SK-N-SH (cell line): Measurements from ENCODE around the gene SCAI. TPM values are rescaled to one million over a fixed set of nuclear protein-coding genes. Genes with fewer than 3 reads are reported as not detected.
"Not testable (repeated sequence)": the region's sequence is repeated elsewhere in the genome, so short reads cannot be mapped to it uniquely, and the experiment has no call there.

Experiments
- CTCF ChIA-PET: fragments of 300-600, 350-600 bp; formaldehyde crosslinking; extraction: SDS; loops from one replicate; lab custom pipeline; 2021; lab: Yijun Ruan, JAX
- POLR2A ChIA-PET: fragments of 350-600 bp; sonication (Branson Sonifier 250); formaldehyde crosslinking; extraction: SDS; loops from one replicate; lab custom pipeline; 2020; ENCODE audit warnings: antibody characterized with exemption, inconsistent platforms; lab: Yijun Ruan, JAX
- DNase-seq: peaks from one replicate; pipeline ENCODE4 v3.0.0; 2012
- H2AFZ ChIP-seq: fragments of 200-600 bp; sonication (generic); 2 replicates; pipeline ENCODE4 v1.8.1; 2016; ENCODE audit warnings: antibody characterized with exemption, mild to moderate bottlenecking, low read depth
- H3F3A ChIP-seq: fragments of 200-600 bp; sonication (generic); replicated peaks from 2 replicates; pipeline ENCODE3; 2016; ENCODE audit warnings: antibody characterized with exemption, mild to moderate bottlenecking; ENCODE audit not compliant: insufficient read depth
- H3K27ac ChIP-seq, 2 experiments: fragments of 200-500 bp in 1 of 2; fragments of 200-600 bp in 1 of 2; sonication (Bioruptor generic) in 1 of 2; sonication (generic), shearing (Covaris generic) in 1 of 2; 2 replicates each; pipeline versions ENCODE4 v1.5.1 to v1.6.1; 2014 to 2016; ENCODE audit warnings: low read depth in 2 of 2, inconsistent platforms in 1 of 2, low read length in 1 of 2, mild to moderate bottlenecking in 1 of 2, mixed read lengths in 1 of 2
- H3K27me3 ChIP-seq: fragments of 200-600 bp; sonication (generic), shearing (Covaris generic); 2 replicates; pipeline ENCODE4 v1.6.1; 2016; ENCODE audit warnings: mixed run types; ENCODE audit not compliant: insufficient read depth
- H3K36me3 ChIP-seq, 2 experiments: fragments of 200-500 bp in 1 of 2; fragments of 200-600 bp in 1 of 2; sonication (Bioruptor generic) in 1 of 2; sonication (generic) in 1 of 2; replicated peaks in 1 of 2; 2 replicates each; pipeline versions ENCODE3 to v1.5.1; 2014 to 2016; ENCODE audit warnings: low read length in 1 of 2, mild to moderate bottlenecking in 1 of 2; ENCODE audit not compliant: insufficient read depth in 2 of 2, control insufficient read depth in 1 of 2
- H3K4me1 ChIP-seq, 2 experiments: fragments of 200-500 bp in 1 of 2; fragments of 200-600 bp in 1 of 2; sonication (Bioruptor generic) in 1 of 2; sonication (generic), shearing (Covaris generic) in 1 of 2; 2 replicates each; pipeline versions ENCODE4 v1.5.1 to v1.6.1; 2014 to 2016; ENCODE audit warnings: low read depth in 1 of 2, low read length in 1 of 2, mixed run types in 1 of 2; ENCODE audit not compliant: insufficient read depth in 2 of 2, control insufficient read depth in 1 of 2
- H3K4me2 ChIP-seq: fragments of 200-600 bp; sonication (generic), shearing (Covaris generic); 2 replicates; pipeline ENCODE4 v1.6.1; 2017; ENCODE audit warnings: mixed run types
- H3K4me3 ChIP-seq, 2 experiments: fragments of 200-500 bp in 1 of 2; fragments of 200-600 bp in 1 of 2; sonication (Bioruptor generic) in 1 of 2; sonication (generic), shearing (Covaris generic) in 1 of 2; 2 replicates each; pipeline versions ENCODE4 v1.5.1 to v1.8.1; 2014 to 2016; ENCODE audit warnings: low read depth in 2 of 2, inconsistent platforms in 1 of 2, low read length in 1 of 2, mild to moderate bottlenecking in 1 of 2, mixed read lengths in 1 of 2, moderate library complexity in 1 of 2
- H3K79me2 ChIP-seq: fragments of 200-600 bp; sonication (generic); 2 replicates; pipeline ENCODE4 v1.8.1; 2017; ENCODE audit warnings: mild to moderate bottlenecking; ENCODE audit not compliant: insufficient read depth
- H3K9ac ChIP-seq: fragments of 200-600 bp; sonication (generic); 2 replicates; pipeline ENCODE4 v1.6.1; 2017; ENCODE audit warnings: mixed run types
- H3K9me2 ChIP-seq: fragments of 200-600 bp; sonication (generic); 2 replicates; pipeline ENCODE4 v1.6.1; 2017; ENCODE audit warnings: mixed run types
- H3K9me3 ChIP-seq: fragments of 200-600 bp; sonication (generic); 2 replicates; pipeline ENCODE4 v1.6.1; 2017; ENCODE audit warnings: mixed run types, mild to moderate bottlenecking, moderate library complexity
- H4K20me1 ChIP-seq: fragments of 200-600 bp; sonication (generic); 2 replicates; pipeline ENCODE4 v1.6.1; 2017; ENCODE audit warnings: mild to moderate bottlenecking, mixed run types; ENCODE audit not compliant: insufficient read depth
- CHD2 ChIP-seq: fragments of 150-350 bp; IDR thresholded peaks from 2 replicates; pipeline ENCODE4 v1.6.1; 2018; ENCODE audit warnings: low read length; ENCODE audit not compliant: partially characterized antibody
- CTCF ChIP-seq: fragments of 200-600 bp; sonication (generic); IDR thresholded peaks from 2 replicates; pipeline ENCODE4 v1.6.1; 2017; ENCODE audit warnings: antibody characterized with exemption, mild to moderate bottlenecking, moderate library complexity
- ELF1 ChIP-seq: IDR thresholded peaks from 2 replicates; pipeline ENCODE4 v1.4.0; 2012
- EZH2phosphoT487 ChIP-seq: fragments of 200-600 bp; sonication (generic); IDR thresholded peaks from 2 replicates; pipeline ENCODE4 v1.6.1; 2017; ENCODE audit warnings: low read depth, mixed run types, mild to moderate bottlenecking, antibody characterized with exemption, moderate library complexity, borderline replicate concordance
- FOXJ3 ChIP-seq: sonication (generic); formaldehyde crosslinking; IDR thresholded peaks from 2 replicates; pipeline ENCODE4 v1.5.1; 2020; ENCODE audit warnings: mild to moderate bottlenecking, missing genetic modification reagents
- GATA2 ChIP-seq: sonication (generic); formaldehyde crosslinking; IDR thresholded peaks from 2 replicates; pipeline ENCODE4 v1.5.0; 2020; ENCODE audit warnings: mild to moderate bottlenecking, missing genetic modification reagents
- IRF3 ChIP-seq: fragments of 150-350 bp; IDR thresholded peaks from 2 replicates; pipeline ENCODE4 v1.6.1; 2016; ENCODE audit warnings: mild to moderate bottlenecking, low read depth, low read length
- NRF1 ChIP-seq: IDR thresholded peaks from 2 replicates; pipeline ENCODE4 v1.6.1; 2012; ENCODE audit warnings: low read depth, mild to moderate bottlenecking, low read length
- POLR2AphosphoS5 ChIP-seq: IDR thresholded peaks from 2 replicates; pipeline ENCODE4 v1.6.1; 2012; ENCODE audit warnings: low read depth, low read length
- RCOR1 ChIP-seq: fragments of 150-350 bp; IDR thresholded peaks from 2 replicates; pipeline ENCODE4 v1.6.1; 2017; ENCODE audit warnings: antibody characterized with exemption, low read length
- RFX5 ChIP-seq: IDR thresholded peaks from 2 replicates; pipeline ENCODE4 v1.6.1; 2012; ENCODE audit warnings: mild to moderate bottlenecking, improper control_type of control experiment, low read length
- RXRA ChIP-seq: IDR thresholded peaks from 2 replicates; pipeline ENCODE4 v1.4.0; 2012; ENCODE audit warnings: low read depth, mild to moderate bottlenecking, borderline replicate concordance
- SIN3A ChIP-seq: IDR thresholded peaks from 2 replicates; pipeline ENCODE4 v1.6.1; 2012; ENCODE audit warnings: low read depth, mild to moderate bottlenecking, low read length, moderate library complexity, borderline replicate concordance
- TAF1 ChIP-seq: IDR thresholded peaks from 2 replicates; pipeline ENCODE4 v1.6.1; 2012; ENCODE audit warnings: low read depth, mild to moderate bottlenecking, low read length, moderate library complexity, borderline replicate concordance
- TCF12 ChIP-seq: IDR thresholded peaks from 2 replicates; pipeline ENCODE4 v1.4.0; 2012
- USF2 ChIP-seq: fragments of 150-350 bp; IDR thresholded peaks from 2 replicates; pipeline ENCODE4 v1.6.1; 2017; ENCODE audit warnings: antibody characterized with exemption, low read length, low read depth, borderline replicate concordance
- WGBS: methylation state at CpG from one replicate; pipeline ENCODE4 v1.1.6; 2017; ENCODE audit warnings: low lambda C conversion rate; 5-methylcytosine and 5-hydroxymethylcytosine counted together
- polyA plus RNA-seq, 3 experiments: library from polyadenylated mRNA; depleted of rRNA; stranded (reverse); fragments of >200 nt; gene quantifications; 2 replicates each; pipeline ENCODE4 v1.2.3, GENCODE V29; 2012
- TF ChIP-seq, protein P1 (sequence below): IDR thresholded peaks from 2 replicates; pipeline ENCODE4 v1.4.0; 2012; ENCODE audit warnings: low read depth, borderline replicate concordance

The SCAI gene
- polyA plus RNA-seq, 1 of the 3 experiments (the other 2 are of a cell fraction) = 0.85 TPM

DNA sequence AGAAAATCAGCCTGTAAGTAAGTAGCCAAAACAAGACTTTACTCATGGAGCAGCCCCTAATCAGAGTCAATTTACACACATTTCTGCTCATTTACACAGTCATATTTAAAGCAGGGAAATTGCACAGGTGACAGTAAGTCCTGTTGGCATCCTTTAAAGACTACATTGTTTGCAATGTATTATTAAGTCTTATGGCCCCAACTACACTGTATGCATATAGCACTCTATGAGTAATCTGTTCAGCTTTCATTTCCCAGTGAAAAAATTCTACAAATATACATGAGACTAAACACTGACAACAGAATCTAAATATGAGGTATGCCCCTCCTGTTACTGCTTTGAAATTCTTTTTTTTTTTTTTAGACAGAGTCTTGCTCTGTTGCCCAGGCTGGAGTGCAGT is 26.6 kb upstream of the SCAI start:
- CTCF ChIA-PET = interaction anchor here (1.0 kb wide), 1 partner anchor 26 kb away, joined by 4 read pairs; no protein-coding TSS in a partner anchor
- Histone ChIP-seq H4K20me1 (peaks cover 22% of the 10 kb centered on the region), H3K27me3 (no peaks in the 10 kb centered on the region), H3F3A (peaks cover 15% of the 10 kb centered on the region), H3K9ac (no peak overlapping the region), H3K4me3 (no peak overlapping the region), H3K4me1 (peaks cover 0 to 17% of the 10 kb centered on the region in 2 experiments; a peak in 2 of 4 replicates), H3K9me2 (no peaks in the 10 kb centered on the region), H2AFZ (no peak overlapping the region), H3K36me3 (peaks cover 4 to 22% of the 10 kb centered on the region in 2 experiments), H3K9me3 (no peaks in the 10 kb centered on the region), H3K79me2 (peaks cover 92% of the 10 kb centered on the region), H3K27ac (no peak overlapping the region), H3K4me2 (no peak overlapping the region)
- POLR2A ChIA-PET = no interaction called here
- no peak for DNase-seq
- TF ChIP-seq GATA2 (no peak), EZH2phosphoT487 (no peak), RFX5 (no peak), SIN3A (no peak), IRF3 (no peak), TCF12 (no peak), FOXJ3 (CRISPR knock-in tag) (no peak), NRF1 (no peak)
- TF ChIP-seq, all 33 proteins: peak for 0

GRCh38 chr9:125166762-125167161 is 23.4 kb upstream of the SCAI start:
- Histone ChIP-seq H3K9ac (no peak overlapping the region), H3K36me3 (peaks cover 4 to 21% of the 10 kb centered on the region in 2 experiments), H3K27me3 (no peaks in the 10 kb centered on the region), H3K9me3 (no peaks in the 10 kb centered on the region), H3F3A (peaks cover 12% of the 10 kb centered on the region), H2AFZ (no peak overlapping the region), H4K20me1 (peaks cover 14% of the 10 kb centered on the region), H3K27ac (no peak overlapping the region; a peak in 1 of 4 replicates), H3K9me2 (no peaks in the 10 kb centered on the region), H3K79me2 (peaks cover 91% of the 10 kb centered on the region), H3K4me1 (peaks cover 0 to 22% of the 10 kb centered on the region in 2 experiments; a peak in 2 of 4 replicates), H3K4me3 (no peak overlapping the region), H3K4me2 (no peak overlapping the region)
- ChIA-PET CTCF (no interaction called here), POLR2A (no interaction called here)
- WGBS = 76% methylated on average over 2 of the region's 2 CpGs
- TF ChIP-seq CTCF (no peak), ELF1 (no peak), CHD2 (no peak), RXRA (no peak), USF2 (no peak), POLR2AphosphoS5 (no peak), TCF12 (no peak), TAF1 (no peak), RCOR1 (no peak)
- TF ChIP-seq, protein P1, sequence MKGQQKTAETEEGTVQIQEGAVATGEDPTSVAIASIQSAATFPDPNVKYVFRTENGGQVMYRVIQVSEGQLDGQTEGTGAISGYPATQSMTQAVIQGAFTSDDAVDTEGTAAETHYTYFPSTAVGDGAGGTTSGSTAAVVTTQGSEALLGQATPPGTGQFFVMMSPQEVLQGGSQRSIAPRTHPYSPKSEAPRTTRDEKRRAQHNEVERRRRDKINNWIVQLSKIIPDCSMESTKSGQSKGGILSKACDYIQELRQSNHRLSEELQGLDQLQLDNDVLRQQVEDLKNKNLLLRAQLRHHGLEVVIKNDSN = no peak
- no peak for DNase-seq

DNA sequence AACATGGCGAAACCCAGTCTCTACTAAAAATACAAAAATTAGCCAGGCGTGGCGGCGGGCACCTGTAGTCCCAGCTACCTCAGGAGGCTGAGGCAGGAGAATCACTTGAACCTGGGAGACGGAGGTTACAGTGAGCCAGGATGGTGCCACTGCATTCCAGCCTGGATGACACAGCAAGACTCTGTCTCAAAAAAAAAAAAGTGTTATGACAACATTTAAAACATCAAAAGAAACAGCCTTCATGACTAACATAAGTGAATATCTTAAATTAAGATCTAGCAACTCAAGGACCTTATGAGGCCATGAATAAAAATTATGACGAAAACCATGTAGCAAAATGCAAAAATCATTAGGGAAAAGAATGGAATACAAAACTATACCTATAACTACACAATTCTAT is 19.6 kb upstream of the SCAI start:
- H3K9me3 ChIP-seq = not testable (repeated sequence)
- peaks cover 92% of the 10 kb centered on the region for H3K79me2 ChIP-seq

More for the DNA sequence above, 19.6 kb upstream of the SCAI start:
- peaks cover 16% of the 10 kb centered on the region for H3F3A ChIP-seq
- WGBS = 98% methylated on average over 6 of the region's 6 CpGs
- H3K4me3 ChIP-seq, H2AFZ ChIP-seq, H3K9ac ChIP-seq, DNase-seq, H3K27ac ChIP-seq, H3K9me2 ChIP-seq, H3K4me1 ChIP-seq, H3K4me2 ChIP-seq, POLR2A ChIA-PET, H3K27me3 ChIP-seq: not testable (repeated sequence)
- CTCF ChIA-PET = interaction anchor here (1.8 kb wide), 1 partner anchor 20 kb away, joined by 5 read pairs; the partner anchor contains the start of gene SCAI
- peaks cover 11% of the 10 kb centered on the region for H4K20me1 ChIP-seq
- peaks cover 0 to 21% of the 10 kb centered on the region in 2 experiments for H3K36me3 ChIP-seq
